GM19023 (cell line): ENCODE results near the gene CFHR4.
"Not testable (repeated sequence)": the region's sequence is repeated elsewhere in the genome, so short reads cannot be mapped to it uniquely, and the experiment has no call there.

ENCODE experiments used
- ATAC-seq: cut with Tn5 transposase; IDR thresholded peaks from one replicate; pipeline ENCODE4 v1.9.1; 2021; ENCODE audit warnings: mild to moderate bottlenecking, moderate library complexity; ENCODE audit not compliant: unreplicated experiment

Gene CFHR4

DNA sequence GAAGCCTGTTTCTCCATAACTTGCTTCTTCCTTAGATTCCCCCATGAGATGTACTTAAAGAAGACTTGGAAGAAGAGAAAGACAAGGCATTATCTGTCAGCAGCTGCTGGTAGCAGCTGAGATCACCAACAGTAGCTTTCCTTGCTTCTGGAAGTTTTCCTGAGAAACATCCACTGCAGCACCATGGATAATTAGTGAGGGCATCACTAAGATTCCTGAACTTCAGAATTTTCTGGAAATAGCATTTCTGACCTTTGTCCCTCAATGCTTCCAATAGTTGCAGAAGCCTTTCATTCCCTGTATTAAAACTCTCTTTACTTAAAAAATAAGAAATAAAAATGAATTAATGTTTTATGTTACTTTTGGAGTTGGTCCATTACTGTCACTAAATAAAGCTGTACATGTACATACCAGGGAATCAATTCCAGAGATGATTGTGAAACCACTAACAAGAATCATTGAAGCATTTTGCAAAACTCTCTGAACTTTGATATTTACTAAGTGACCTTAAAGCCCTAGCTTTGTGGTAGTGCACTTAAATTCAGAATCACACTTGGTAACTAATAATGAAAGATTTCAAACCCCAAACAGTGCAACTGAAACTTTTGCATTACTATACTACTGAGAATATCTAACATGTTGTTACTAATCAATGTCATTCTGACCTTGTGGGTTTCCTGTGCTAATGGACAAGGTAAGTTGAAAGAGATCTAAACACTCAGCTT lies at the start of gene CFHR4:
Gene CFHR4 (plus strand): TSS at position 538 of the 725 bp plus-strand sequence. CDS start 99 bp downstream, at position 637.
- no peak for ATAC-seq

DNA sequence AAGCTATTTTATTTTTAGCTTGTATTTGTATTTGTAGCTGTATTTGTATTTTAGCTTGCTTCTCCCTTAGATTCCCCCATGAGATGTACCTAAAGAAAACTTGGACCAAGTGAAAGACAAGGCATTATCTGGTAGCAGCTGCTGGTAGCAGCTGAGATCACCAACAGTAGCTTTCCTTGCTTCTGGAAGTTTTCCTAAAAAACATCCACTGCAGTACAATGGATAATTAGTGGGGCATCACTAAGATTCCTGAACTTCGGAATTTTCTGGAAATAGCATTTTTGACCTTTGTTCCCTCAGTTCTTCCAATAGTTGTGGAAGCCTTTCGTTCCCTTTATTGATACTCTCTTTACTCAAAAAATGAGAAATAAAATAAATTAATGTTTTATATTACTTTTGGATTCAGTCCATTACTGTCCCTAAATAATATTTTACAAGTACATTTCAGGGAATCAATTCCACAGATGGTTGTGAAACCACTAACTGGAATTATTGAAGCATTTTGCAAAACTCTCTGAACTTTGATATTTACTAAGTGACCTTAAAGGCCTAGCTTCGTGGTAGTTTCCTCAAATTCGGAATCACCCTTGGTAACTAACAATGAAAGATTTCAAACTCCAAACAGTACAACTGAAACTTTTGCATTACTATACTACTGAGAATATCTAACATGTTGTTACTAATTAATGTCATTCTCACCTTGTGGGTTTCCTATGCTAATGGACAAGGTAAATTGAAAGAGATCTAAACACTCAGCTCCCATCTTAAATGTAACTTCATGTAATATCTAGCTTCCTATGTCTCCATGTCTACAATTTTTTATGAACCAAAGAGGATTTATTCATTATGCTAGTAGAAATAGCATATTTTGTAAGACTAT lies 38.0 kb upstream of the CFHR4 start:
- not testable (repeated sequence) for ATAC-seq

DNA sequence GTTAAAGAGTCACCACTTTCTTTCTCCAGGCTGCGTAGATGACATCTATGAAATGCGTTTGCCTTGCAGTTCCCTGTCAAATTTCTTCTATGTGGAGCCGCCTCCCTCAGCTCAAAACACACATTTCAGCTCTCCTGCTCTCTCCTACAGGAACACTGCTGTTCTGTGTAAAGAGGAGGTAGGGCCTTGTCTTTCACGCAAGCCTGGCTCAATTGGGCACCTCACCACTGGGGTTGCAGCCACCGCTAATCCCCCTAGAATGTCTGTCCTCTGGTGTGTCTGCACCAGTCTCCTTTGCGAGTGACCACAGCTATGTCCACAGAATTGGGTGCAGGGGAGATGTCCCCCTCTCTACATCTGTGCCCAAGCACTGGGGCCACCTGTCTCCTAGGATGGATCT lies 31.8 kb upstream of the CFHR4 start:
- no peak for ATAC-seq

DNA sequence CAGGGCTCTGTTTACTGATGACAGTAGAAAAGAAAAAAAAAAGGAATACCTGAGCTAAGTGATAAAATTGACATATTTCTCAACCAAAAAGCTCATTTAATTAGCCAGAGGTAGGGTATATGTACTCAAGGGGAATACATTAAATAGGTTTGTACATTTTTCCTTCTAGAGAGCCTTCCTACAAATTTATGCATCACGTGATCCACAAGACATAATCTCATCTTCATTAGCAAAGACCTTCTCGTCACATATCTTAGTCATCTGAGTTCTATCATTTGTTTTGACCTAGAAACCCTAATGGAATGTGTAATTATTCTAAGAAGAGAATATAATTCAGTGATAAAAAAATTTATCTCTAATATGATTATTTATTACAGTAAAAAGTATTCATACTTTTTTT lies 30.7 kb upstream of the CFHR4 start:
- ATAC-seq, result no peak

DNA sequence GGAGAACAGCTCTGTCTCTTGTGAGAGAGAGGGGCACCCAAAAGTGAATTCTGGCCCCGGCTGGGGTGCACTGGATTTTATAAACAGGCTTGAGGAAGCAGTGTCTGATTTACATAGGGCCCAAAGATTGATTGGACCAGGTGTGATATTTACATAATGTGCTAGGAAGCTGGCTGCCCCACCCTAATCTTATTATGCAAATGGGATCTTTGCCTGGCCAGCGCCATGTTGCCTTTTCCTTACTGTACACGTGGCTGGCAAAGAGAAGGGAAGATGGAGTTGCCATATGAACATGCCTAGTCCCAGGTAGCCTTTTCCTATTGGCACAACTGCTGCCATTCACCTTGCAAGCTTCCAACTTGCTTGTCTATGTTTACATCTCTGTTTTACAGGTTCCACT lies 29.0 kb upstream of the CFHR4 start:
- ATAC-seq, result no peak

DNA sequence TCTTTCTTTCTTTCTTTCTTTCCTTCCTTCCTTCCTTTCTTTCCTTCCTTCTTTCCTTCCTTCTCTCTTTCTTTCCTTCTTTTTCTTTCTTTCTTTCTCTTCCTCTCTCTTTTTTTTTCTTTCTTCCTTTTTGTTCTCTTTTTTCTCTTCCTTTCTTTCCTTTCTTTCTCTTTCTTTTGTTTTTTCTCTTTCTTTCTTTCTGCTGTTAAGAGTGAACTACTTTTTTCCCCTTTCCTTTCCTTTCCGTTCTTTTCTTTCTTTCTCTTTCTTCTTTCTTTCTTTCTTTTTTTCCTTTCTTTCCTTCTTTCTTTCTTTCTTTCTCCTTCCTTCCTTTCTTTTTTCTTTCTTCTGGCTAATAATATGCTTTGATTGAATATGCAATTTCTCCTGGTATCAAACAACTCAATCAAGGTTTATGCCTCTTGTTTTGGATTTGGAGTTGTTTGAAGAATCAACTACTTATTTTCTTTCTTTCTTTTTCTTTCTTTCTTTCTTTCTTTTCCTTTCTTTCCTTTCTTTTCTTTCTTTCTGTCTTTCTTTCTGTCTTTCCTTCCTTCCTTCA lies 27.4 kb upstream of the CFHR4 start:
- ATAC-seq, result no peak

DNA sequence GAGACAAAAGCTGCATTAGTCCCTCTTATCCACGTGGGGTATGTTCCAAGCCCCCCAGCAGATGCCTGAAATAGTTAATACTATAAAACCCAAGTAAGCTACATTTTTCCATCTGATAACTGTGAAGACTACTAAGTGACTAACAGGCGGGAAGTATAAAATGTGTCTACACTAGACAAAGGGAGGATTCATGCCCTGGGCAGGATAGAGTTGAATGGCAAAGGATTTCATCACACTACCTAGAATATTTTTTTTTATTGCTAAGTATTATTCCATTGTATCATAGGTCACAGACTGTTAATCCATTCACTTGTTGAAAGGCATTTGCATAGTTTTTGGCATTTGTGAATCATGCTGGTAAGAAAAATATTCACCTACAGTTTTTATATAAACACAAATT lies 26.4 kb upstream of the CFHR4 start:
- no peak for ATAC-seq

DNA sequence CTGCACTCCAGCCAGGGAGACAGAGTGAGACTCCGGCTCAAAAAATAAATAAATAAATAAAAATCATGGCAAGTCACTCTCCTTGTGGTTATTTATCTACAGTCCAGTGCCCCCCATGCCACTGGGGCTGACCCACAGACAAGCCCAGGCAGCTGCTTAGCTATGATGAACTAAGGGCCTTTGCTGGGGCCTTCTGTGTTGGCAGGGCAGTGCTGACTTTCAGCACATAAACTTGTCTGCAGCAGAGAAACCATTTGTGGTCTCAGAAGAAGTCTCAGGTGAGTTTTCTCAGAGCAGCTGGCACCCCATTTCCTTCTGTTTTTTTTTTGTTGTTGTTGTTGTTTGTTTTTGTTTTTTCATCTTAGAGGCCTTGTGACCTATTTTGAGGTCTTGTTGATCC lies 20.9 kb upstream of the CFHR4 start:
- no peak for ATAC-seq

DNA sequence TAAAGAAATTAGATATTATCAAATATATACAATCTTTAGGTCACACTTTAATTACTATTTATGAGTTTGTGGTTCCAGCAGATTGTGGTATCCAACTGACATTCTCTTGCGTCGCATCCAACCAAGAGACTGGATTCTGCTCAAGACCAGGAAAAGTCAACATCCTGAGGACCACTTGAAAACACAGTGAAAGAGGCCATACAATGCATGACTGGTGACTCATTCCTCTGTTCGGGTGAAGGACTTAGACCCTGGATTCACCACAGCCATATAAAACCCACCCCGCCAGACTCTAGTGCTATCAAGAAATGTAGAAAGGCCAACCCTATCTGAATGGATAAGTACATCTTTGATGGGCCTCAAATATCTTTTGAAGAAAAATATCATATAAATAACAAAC lies 14.5 kb upstream of the CFHR4 start:
- ATAC-seq, result no peak

DNA sequence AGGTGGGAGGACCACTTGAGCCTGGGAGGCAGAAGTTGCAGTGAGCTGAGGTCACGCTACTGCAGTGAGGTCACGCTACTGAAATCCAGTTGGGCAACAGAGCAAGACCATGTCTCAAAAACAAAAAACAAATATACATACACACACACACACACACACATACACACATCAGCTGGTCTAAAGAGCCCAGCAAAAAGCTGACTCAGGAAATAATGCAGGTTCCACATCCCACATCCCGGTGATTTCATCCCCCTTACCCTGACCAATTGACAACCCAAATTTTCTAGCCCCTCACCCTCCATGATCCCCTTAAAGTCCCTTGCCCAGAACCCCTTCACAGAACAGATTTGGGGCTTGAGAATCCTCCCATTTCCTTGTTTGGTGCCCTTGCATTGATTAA lies 11.9 kb upstream of the CFHR4 start:
- ATAC-seq, result no peak

DNA sequence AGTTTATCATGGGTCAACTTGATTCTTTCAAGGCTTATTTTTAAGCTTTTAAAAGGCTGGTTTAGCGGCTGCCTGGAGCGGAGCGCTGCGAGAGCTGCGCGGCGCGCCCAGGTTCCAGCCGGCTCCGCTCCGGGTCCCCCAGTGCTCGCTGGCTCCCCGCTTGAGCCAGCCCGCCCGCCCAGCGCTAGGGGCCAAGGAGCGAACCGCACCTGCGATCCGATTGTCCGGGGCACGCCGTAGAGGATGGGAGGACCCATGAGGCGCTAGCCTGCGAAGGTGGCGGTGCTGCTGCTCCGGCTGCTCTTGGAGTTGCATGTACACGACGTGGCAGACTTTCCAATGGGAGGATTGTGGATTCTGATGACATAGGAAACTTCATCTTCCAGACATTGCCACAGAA lies 9.9 kb upstream of the CFHR4 start:
- ATAC-seq, result no peak

DNA sequence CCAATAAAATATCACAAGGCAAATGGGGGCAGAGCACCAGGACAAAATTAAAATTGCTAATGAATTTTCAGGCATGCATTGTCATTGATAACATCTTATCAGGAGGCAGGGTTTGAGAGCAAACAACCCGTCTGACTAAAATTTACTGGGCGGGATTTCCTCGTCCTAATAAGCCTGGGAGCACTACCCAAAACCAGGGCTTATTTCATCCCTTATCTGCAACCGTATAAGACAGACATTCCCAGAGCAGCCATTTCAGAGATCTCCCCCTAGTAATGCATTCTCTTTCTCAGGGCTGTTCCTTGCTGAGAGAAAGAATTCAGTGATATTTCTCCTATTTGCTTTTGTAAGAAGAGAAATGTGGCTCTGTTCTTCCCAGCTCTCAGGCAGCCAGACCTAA lies 1.3 kb upstream of the CFHR4 start:
- ATAC-seq, result not testable (repeated sequence)

DNA sequence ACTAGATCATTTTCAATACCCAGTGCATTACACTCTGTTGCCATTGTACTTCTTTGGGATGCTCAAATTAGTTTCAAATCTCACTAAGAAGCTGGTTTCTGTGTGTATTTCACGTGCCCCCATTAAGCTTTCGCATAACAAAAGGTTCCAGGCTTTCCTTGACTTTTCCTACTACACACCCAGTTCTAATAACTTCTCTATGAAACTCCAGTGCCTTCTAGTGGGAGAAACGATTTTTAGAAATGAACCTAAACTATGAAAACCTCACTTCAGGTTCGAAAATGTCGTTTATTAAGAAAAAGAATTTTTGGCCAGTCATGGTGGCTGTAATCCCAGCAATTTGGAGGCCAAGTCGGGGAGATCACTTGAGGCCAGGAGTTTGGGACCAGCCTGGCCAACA lies 2.8 kb downstream of the CFHR4 start:
- ATAC-seq, result no peak

DNA sequence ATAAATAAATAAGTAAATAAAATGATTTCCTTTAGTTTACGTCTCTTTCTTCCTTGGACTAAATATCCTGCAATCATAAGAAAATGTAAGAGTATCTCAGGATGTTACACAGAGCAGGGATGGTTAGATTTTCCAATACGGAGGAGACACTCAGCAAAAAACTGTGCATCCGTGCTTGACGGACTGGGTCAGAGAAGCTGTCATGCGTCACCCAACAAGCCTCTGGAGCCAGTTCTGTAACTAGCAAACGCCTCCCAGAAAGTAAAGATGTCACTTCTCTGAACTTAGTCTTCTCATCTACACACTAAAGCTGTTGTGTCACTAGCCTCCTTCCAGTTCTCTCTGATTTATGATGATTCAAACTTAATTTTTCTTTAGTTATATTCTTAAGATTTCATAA lies 3.4 kb downstream of the CFHR4 start:
- ATAC-seq, result no peak

DNA sequence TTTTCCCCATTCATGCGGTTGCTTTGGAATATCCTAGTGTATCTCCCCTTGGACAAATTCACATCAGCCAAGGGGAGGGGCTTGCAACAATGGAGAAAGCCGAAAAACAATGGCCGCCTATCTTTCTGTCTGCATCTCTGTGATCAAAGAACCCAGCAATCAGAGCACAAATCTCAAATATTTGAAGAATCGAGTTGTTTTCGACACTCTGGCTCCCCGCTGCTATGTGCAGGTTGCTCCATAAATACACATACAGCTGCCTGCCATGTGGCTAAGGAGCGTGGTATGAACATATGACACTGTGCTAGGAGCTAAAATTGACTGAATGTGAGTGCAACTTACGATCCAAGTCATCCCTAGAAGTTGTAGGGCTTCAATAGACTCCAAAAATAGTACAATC lies 8.5 kb downstream of the CFHR4 start:
- ATAC-seq, result no peak

DNA sequence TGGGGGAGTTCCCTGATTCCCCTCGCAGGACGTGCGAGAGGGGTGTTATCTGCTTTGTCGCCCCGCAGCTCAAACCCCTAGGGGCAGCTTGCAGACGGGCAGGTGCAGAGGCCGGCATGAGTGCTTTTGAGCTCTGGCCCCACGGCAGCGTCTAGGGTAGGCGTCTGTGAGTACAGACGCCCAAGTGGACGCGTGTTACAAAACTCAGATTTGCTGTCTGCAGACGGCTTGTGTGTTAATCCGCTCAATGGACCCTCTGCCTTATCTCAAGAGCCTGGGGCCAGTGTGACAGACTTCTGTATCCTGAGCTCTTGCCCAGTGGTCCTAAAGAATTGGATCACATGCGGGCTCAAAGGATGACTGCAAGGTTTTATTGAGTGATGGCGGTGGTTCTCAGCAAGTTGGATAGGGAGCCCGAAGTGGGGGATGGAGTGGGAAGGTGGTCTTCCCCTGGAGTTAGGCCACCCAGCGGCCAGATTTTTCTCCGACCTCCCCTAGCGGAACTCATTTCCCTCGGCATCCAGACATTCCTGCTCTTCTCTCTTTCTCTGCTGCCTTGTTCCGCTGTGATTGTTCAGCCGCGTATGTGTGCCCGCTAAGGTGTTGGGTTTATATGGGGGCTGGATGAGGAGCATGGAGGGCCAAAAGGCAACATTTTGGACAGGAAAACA lies 9.4 kb downstream of the CFHR4 start:
- ATAC-seq, result no peak

DNA sequence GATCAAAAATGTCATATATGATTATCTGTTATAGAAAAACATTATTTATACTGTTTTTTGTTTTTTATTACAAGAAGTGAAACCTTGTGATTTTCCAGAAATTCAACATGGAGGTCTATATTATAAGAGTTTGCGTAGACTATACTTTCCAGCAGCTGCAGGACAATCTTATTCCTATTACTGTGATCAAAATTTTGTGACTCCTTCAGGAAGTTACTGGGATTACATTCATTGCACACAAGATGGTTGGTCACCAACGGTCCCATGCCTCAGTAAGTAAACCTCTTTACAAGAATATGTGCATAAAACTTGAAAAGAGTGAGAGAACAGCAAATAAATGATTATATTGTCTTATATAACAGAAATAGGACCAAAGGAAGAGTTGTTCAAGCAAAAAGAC lies 14.5 kb downstream of the CFHR4 start:
- no peak for ATAC-seq

DNA sequence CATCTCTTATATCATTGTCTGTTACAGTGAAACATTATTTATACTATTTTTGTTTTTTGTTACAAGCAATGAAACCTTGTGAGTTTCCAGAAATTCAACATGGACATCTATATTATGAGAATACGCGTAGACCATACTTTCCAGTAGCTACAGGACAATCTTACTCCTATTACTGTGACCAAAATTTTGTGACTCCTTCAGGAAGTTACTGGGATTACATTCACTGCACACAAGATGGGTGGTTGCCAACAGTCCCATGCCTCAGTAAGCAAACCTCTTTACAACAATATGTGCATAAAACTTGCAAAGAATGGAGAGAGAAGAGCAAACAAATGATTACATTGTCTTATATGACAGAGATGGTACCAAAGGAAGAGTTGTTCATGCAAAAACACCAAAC lies 22.4 kb downstream of the CFHR4 start:
- ATAC-seq, result no peak

DNA sequence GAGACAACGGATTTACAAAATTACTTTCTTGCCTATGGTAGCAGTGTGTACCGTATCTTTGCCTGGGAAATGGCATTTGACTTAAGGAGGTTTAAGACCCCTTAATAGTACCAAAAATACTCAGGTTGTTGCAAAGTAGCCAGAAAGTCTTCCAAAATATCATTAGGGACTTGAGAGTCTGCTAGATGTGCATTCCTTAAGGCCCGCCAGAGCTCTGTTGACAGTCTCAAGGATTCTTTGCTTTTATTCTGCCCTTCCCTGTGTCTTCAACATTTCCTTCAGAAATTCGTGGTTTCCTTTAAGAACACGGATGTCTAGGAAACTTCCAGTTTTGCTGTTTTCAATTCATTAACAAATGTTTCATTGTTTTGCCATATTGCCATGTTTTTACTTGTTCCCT lies 24.4 kb downstream of the CFHR4 start:
- ATAC-seq, result not testable (repeated sequence)

DNA sequence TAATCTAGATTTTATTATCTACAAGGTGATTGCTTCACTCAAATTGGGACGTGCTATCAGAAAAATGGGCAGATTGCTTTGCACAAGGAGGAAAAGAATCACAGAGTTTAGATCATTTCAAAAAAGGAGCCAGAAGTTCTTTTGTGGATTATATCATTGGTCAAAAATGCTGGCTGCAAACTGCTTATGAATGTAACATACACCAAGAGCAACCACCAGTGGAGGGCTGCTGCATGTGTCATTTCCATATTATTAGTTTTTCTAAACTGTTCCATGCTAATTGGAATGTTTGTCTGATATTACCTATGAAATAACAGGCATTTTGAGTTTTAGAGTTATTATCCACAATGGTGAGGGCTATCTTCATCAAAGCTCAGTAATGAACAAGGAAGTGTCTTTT lies 39.0 kb downstream of the CFHR4 start:
- not testable (repeated sequence) for ATAC-seq

DNA sequence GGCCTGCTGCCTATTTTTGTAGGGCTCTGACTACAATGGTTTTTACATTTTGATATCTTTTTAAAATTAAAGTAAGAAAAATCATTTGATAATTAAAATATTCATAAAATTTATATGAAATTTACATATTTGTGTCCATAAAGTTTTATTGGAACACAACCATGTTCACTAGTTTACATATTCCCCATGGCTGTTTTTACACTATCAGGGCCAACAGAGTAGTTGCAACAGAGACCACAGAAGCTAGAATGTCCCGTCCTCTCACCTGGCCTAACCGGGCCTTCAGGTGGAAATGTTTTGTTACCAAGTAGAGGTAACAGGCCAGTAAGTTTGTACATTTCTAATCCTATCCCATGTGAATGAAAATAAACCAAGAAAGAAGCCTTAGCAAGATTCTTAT lies 45.0 kb downstream of the CFHR4 start:
- ATAC-seq, result not testable (repeated sequence)
